GM19455 (cell line): ENCODE data around the gene MARK3.
"Not testable (repeated sequence)": the region's sequence is repeated elsewhere in the genome, so short reads cannot be mapped to it uniquely, and the experiment has no call there.

Experiments used
- ATAC-seq: cut with Tn5 transposase; IDR thresholded peaks from one replicate; pipeline ENCODE4 v1.9.1; 2021; ENCODE audit not compliant: unreplicated experiment

The MARK3 gene

GRCh38 chr14:103522649-103523574 lies 137.7 kb downstream of the MARK3 start, which contains the start of gene CKB:
CKB (minus strand) TSS chr14:103522830; CDS start chr14:103522493, 337 bp downstream.
- ATAC-seq: no peak

- ATAC-seq: no peak
Measured at GRCh38 chr14:103523575-103523954, 138.3 kb downstream of the MARK3 start.

GRCh38 chr14:103524002-103524935 lies 139.1 kb downstream of the MARK3 start:
- ATAC-seq: no peak

- not testable (repeated sequence) for ATAC-seq
Measured at GRCh38 chr14:103525430-103526246, 140.4 kb downstream of the MARK3 start.

- ATAC-seq: no peak
Measured at GRCh38 chr14:103526247-103526913, 141.2 kb downstream of the MARK3 start.

GRCh38 chr14:103526914-103527248 lies 141.7 kb downstream of the MARK3 start:
- ATAC-seq: no peak

GRCh38 chr14:103527408-103528145 lies 142.4 kb downstream of the MARK3 start:
- ATAC-seq: peak; percentile 42

- ATAC-seq: no peak
Measured at GRCh38 chr14:103528146-103528586, 143.0 kb downstream of the MARK3 start.

GRCh38 chr14:103528587-103529382 lies 143.6 kb downstream of the MARK3 start, which contains the start of gene TRMT61A:
TRMT61A (plus strand) TSS chr14:103529196; CDS start chr14:103529979, 783 bp downstream.
- peak; percentile 57 for ATAC-seq

GRCh38 chr14:103529383-103530365 lies 144.5 kb downstream of the MARK3 start:
- ATAC-seq: peak; percentile 2

GRCh38 chr14:103530390-103530789 lies 145.2 kb downstream of the MARK3 start:
- no peak for ATAC-seq

- no peak for ATAC-seq
Measured at GRCh38 chr14:103530831-103531230, 145.6 kb downstream of the MARK3 start.

GRCh38 chr14:103531421-103532215 lies 146.4 kb downstream of the MARK3 start:
- ATAC-seq: no peak

GRCh38 chr14:103532216-103533136 lies 147.3 kb downstream of the MARK3 start:
- no peak for ATAC-seq
